IMR-90 (cell line): ENCODE measurements around the gene GLRX5. TPM values are rescaled to one million over a fixed set of nuclear protein-coding genes. Genes with fewer than 3 reads are reported as not detected.

Experiments used
- ATAC-seq: fragments of 200-7000 bp; cut with Tn5 transposase; 2 replicates; pipeline ENCODE4 v1.9.1; 2020; ENCODE audit warnings: low read depth, mild to moderate bottlenecking, moderate library complexity
- BruUV-seq: library from RNA; stranded (reverse); fragments of 400-500 nt; replicated peaks from 2 replicates; lab custom pipeline; 2021; lab: Mats Ljungman, UMichigan
- CTCF ChIA-PET: fragments of 300-600 bp; formaldehyde crosslinking; extraction: SDS; loops from one replicate; lab custom pipeline; 2021; ENCODE audit warnings: antibody characterized with exemption; lab: Yijun Ruan, JAX
- POLR2A ChIA-PET: fragments of 300-600 bp; sonication (Branson Sonifier 250); formaldehyde crosslinking; loops from one replicate; lab custom pipeline; 2022; ENCODE audit warnings: antibody characterized with exemption; ENCODE audit not compliant: unreplicated experiment; lab: Charles Lee
- DNase-seq: peaks from one replicate; pipeline ENCODE4 v3.0.0; 2013
- H2AFZ ChIP-seq: replicated peaks from 2 replicates; pipeline ENCODE3; 2013; ENCODE audit warnings: low read length, mild to moderate bottlenecking; ENCODE audit not compliant: poor library complexity
- H2AK5ac ChIP-seq: 2 replicates; pipeline ENCODE4 v1.6.1; 2013; ENCODE audit warnings: low read depth, low read length, inconsistent platforms
- H2AK9ac ChIP-seq: replicated peaks from 2 replicates; pipeline ENCODE3; 2013; ENCODE audit warnings: mild to moderate bottlenecking, low read depth, low read length, moderate library complexity; ENCODE audit not compliant: poor library complexity
- H2BK120ac ChIP-seq: 2 replicates; pipeline ENCODE4 v1.6.1; 2013; ENCODE audit warnings: low read depth, low read length, inconsistent platforms
- H2BK15ac ChIP-seq: 3 replicates; pipeline ENCODE4 v1.6.1; 2013; ENCODE audit warnings: low read depth, low read length, inconsistent platforms
- H2BK20ac ChIP-seq: 2 replicates; pipeline ENCODE4 v1.6.1; 2013; ENCODE audit warnings: low read depth, mild to moderate bottlenecking, inconsistent platforms, low read length, moderate library complexity
- H2BK5ac ChIP-seq: 2 replicates; pipeline ENCODE4 v1.6.1; 2013; ENCODE audit warnings: mild to moderate bottlenecking, low read depth, low read length, inconsistent platforms; ENCODE audit not compliant: poor library complexity, severe bottlenecking
- H3K14ac ChIP-seq: replicated peaks from 2 replicates; pipeline ENCODE4 v1.6.1; 2013; ENCODE audit warnings: low read depth, low read length, inconsistent platforms
- H3K18ac ChIP-seq: 2 replicates; pipeline ENCODE4 v1.6.1; 2013; ENCODE audit warnings: low read depth, low read length, control low read depth
- H3K23ac ChIP-seq: 2 replicates; pipeline ENCODE4 v1.6.1; 2013; ENCODE audit warnings: low read depth, low read length, inconsistent platforms
- H3K27ac ChIP-seq: 2 replicates; pipeline ENCODE4 v1.5.1; 2013; ENCODE audit warnings: mild to moderate bottlenecking, control low read depth, low read length; ENCODE audit not compliant: insufficient read depth
- H3K27me3 ChIP-seq: 2 replicates; pipeline ENCODE4 v1.6.1; 2013; ENCODE audit warnings: low read length; ENCODE audit not compliant: control insufficient read depth, insufficient read depth
- H3K36me3 ChIP-seq: 2 replicates; pipeline ENCODE4 v1.6.1; 2013; ENCODE audit warnings: low read length, mixed read lengths; ENCODE audit not compliant: control insufficient read depth, insufficient read depth
- H3K4ac ChIP-seq: 2 replicates; pipeline ENCODE4 v1.6.1; 2013; ENCODE audit warnings: low read depth, low read length, inconsistent platforms
- H3K4me1 ChIP-seq: 2 replicates; pipeline ENCODE4 v1.6.1; 2013; ENCODE audit warnings: low read length, mixed read lengths; ENCODE audit not compliant: control insufficient read depth, insufficient read depth
- H3K4me2 ChIP-seq: 2 replicates; pipeline ENCODE4 v1.6.1; 2013; ENCODE audit warnings: low read depth, mild to moderate bottlenecking, control low read depth, low read length, moderate library complexity
- H3K4me3 ChIP-seq: 2 replicates; pipeline ENCODE4 v1.5.1; 2013; ENCODE audit warnings: low read depth, mild to moderate bottlenecking, control low read depth, low read length, moderate library complexity; ENCODE audit not compliant: insufficient read depth
- H3K56ac ChIP-seq: 2 replicates; pipeline ENCODE4 v1.6.1; 2013; ENCODE audit warnings: low read length, inconsistent platforms; ENCODE audit not compliant: insufficient read depth; ENCODE audit errors: extremely low read depth
- H3K79me1 ChIP-seq, 2 experiments: 2 replicates each; pipeline ENCODE4 v1.6.1; 2013; ENCODE audit warnings: low read length in 2 of 2, inconsistent platforms in 1 of 2, low read depth in 1 of 2
- H3K9ac ChIP-seq: 2 replicates; pipeline ENCODE4 v1.6.1; 2013; ENCODE audit warnings: low read depth, low read length, control low read depth
- H3K9me1 ChIP-seq: 2 replicates; pipeline ENCODE4 v1.6.1; 2013; ENCODE audit warnings: low read length, inconsistent platforms; ENCODE audit not compliant: insufficient read depth
- H3K9me3 ChIP-seq: 2 replicates; pipeline ENCODE4 v1.6.1; 2013; ENCODE audit warnings: low read length; ENCODE audit not compliant: control insufficient read depth, insufficient read depth
- H4K20me1 ChIP-seq: 2 replicates; pipeline ENCODE4 v1.6.1; 2013; ENCODE audit warnings: low read length, inconsistent platforms; ENCODE audit not compliant: insufficient read depth
- H4K5ac ChIP-seq: 2 replicates; pipeline ENCODE4 v1.6.1; 2013; ENCODE audit warnings: mild to moderate bottlenecking, low read depth, low read length, control low read depth
- H4K8ac ChIP-seq, 2 experiments: 2 replicates each; pipeline ENCODE4 v1.6.1; 2013; ENCODE audit warnings: low read depth in 2 of 2, low read length in 2 of 2, control low read depth in 1 of 2, inconsistent platforms in 1 of 2
- H4K91ac ChIP-seq: 2 replicates; pipeline ENCODE4 v1.6.1; 2013; ENCODE audit warnings: low read depth, low read length, inconsistent platforms; ENCODE audit not compliant: insufficient read depth
- BHLHE40 ChIP-seq: fragments of 150-350 bp; IDR thresholded peaks from 2 replicates; pipeline ENCODE4 v1.6.1; 2016; ENCODE audit warnings: mild to moderate bottlenecking, low read depth, low read length
- CTCF ChIP-seq: conservative IDR thresholded peaks from 2 replicates; pipeline ENCODE4 v1.5.1; 2012; ENCODE audit warnings: mild to moderate bottlenecking, low read depth, low read length, improper control_type of control experiment
- MAFK ChIP-seq: IDR thresholded peaks from 2 replicates; pipeline ENCODE4 v1.6.1; 2012; ENCODE audit warnings: low read depth, low read length, improper control_type of control experiment
- MXI1 ChIP-seq: IDR thresholded peaks from 2 replicates; pipeline ENCODE4 v1.6.1; 2012; ENCODE audit warnings: low read depth, mild to moderate bottlenecking, low read length, moderate library complexity, borderline replicate concordance
- NFE2L2 ChIP-seq: fragments of 150-350 bp; IDR thresholded peaks from 2 replicates; pipeline ENCODE4 v1.6.1; 2016; ENCODE audit warnings: low read depth, mild to moderate bottlenecking, low read length
- POLR2A ChIP-seq: IDR thresholded peaks from 2 replicates; pipeline ENCODE4 v1.6.1; 2012; ENCODE audit warnings: mild to moderate bottlenecking, low read depth, low read length
- RFX5 ChIP-seq: IDR thresholded peaks from 2 replicates; pipeline ENCODE4 v1.8.0; 2012; ENCODE audit warnings: low read depth, mild to moderate bottlenecking, low read length, moderate library complexity
- WGBS, 2 experiments: methylation state at CpG; one replicate each; pipeline versions ENCODE4 v1.1.5 to v1.1.7; 2013; ENCODE audit warnings: missing lambda C conversion rate in 2 of 2; ENCODE audit not compliant: insufficient read length in 1 of 2; ENCODE audit errors: extremely low coverage in 2 of 2; 5-methylcytosine and 5-hydroxymethylcytosine counted together
- dilution Hi-C: fragments of 300-500 bp; cut with HindIII; formaldehyde crosslinking; loops from one replicate; pipeline ENCODE4 v1.14.3; 2018; ENCODE audit warnings: low sequenced_read_pairs; ENCODE audit not compliant: unreplicated experiment
- in situ Hi-C: fragments of 300-500 bp; cut with MboI; formaldehyde crosslinking; loops from 3 replicates; pipeline ENCODE4 v1.14.3; 2019; ENCODE audit warnings: low sequenced_read_pairs, inconsistent platforms, mixed read lengths
- intact Hi-C: fragments of 100-400 bp; cut with micrococcal nuclease; formaldehyde crosslinking; loops from 2 replicates; pipeline ENCODE4 v1.10.0; 2022
- polyA plus RNA-seq, 3 experiments: library from polyadenylated mRNA; depleted of rRNA; stranded (reverse); fragments of >200 nt; gene quantifications; 2 replicates each; pipeline ENCODE4 v1.2.3, GENCODE V29; 2012; ENCODE audit warnings: low replicate concordance in 1 of 3
- total RNA-seq: library from RNA; depleted of rRNA; stranded (reverse); fragments of >200 nt; gene quantifications from 2 replicates; pipeline ENCODE4 v1.2.3, GENCODE V29; 2012

GLRX5 gene
- total and polyA plus RNA-seq, 2 of the 4 experiments (the other 2 are of a cell fraction) = 32.4 to 40.4 TPM

- H2AFZ ChIP-seq = no peak overlapping the region
- no peak overlapping the region for H4K8ac ChIP-seq
- peaks cover 14% of the 10 kb centered on the region for H3K9me1 ChIP-seq
- H3K4me3 ChIP-seq = no peak overlapping the region
- no peak overlapping the region for H2BK5ac ChIP-seq
- H3K9me3 ChIP-seq = no peaks in the 10 kb centered on the region
- peaks cover under 1% of the 10 kb centered on the region; the same call in 1 of the 2 replicates for H3K36me3 ChIP-seq
- dilution Hi-C loops = no loop called here
- peaks cover 42% of the 10 kb centered on the region for H4K20me1 ChIP-seq
- intact Hi-C loops = loop anchor here (10.0 kb wide), 3 partner anchors 314 to 726 kb away; no protein-coding TSS in a partner anchor
- H2BK120ac ChIP-seq = no peak overlapping the region
- ATAC-seq = no peak
- no peak overlapping the region for H4K5ac ChIP-seq
- H3K4ac ChIP-seq = no peak overlapping the region
- no peak overlapping the region for H3K18ac ChIP-seq
- H3K4me2 ChIP-seq = no peak overlapping the region
- no peak overlapping the region for H4K91ac ChIP-seq
- ChIA-PET CTCF (interaction anchor here (0.9 kb wide), 1 partner anchor 12 kb away, joined by 3 read pairs; no protein-coding TSS in a partner anchor), POLR2A (interaction anchor here (0.6 kb wide), 1 partner anchor 1332 kb away, joined by 12 read pairs; no protein-coding TSS in a partner anchor)
- H3K23ac ChIP-seq = no peak overlapping the region
- 96% methylated on average over 4 of the region's 14 CpGs; no CpG with 5 or more reads in 1 of the 2 experiments for WGBS, 2 experiments
- DNase-seq = no peak
- no peak overlapping the region for H2BK15ac ChIP-seq
- no peak overlapping the region for H3K14ac ChIP-seq
- no peak overlapping the region for H3K27ac ChIP-seq
- no peak overlapping the region for H3K56ac ChIP-seq
- H2AK9ac ChIP-seq = no peak overlapping the region
- BruUV-seq = no TSS peak
- H3K79me1 ChIP-seq = peaks cover 45 to 64% of the 10 kb centered on the region in 2 experiments
- no peak for TF ChIP-seq POLR2A
- no peak for TF ChIP-seq CTCF
- TF ChIP-seq BHLHE40 = no peak
- TF ChIP-seq MAFK = no peak
- no peak for TF ChIP-seq MXI1
- no peak for TF ChIP-seq RFX5
- no peak for TF ChIP-seq NFE2L2
- 0 out of 2 replicates have a peak, but pooled peaks cover 7% of the 10 kb centered on the region for H3K4me1 ChIP-seq
- H3K9ac ChIP-seq = no peak overlapping the region
- peak overlapping the region; percentile 22; the same call in 1 of the 2 replicates for H2AK5ac ChIP-seq
- H2BK20ac ChIP-seq = no peak overlapping the region
- no peaks in the 10 kb centered on the region for H3K27me3 ChIP-seq
- in situ Hi-C loops = loop anchor here (25.0 kb wide), 1 partner anchor 723 kb away; the partner anchor contains the start of gene BDKRB1
Observed at GRCh38 chr14:95538801-95539509, 4.1 kb downstream of the GLRX5 start.
